Activated T-helper 1 cell treated with Interleukin-2 at 50 U/mL for 16 hours (primary cell): Measurements from ENCODE around the gene DTYMK.

Experiments used
- DNase-seq: peaks from one replicate; pipeline ENCODE4 v3.0.0-alpha.2; 2020; ENCODE audit warnings: low read depth

Gene DTYMK

DNA sequence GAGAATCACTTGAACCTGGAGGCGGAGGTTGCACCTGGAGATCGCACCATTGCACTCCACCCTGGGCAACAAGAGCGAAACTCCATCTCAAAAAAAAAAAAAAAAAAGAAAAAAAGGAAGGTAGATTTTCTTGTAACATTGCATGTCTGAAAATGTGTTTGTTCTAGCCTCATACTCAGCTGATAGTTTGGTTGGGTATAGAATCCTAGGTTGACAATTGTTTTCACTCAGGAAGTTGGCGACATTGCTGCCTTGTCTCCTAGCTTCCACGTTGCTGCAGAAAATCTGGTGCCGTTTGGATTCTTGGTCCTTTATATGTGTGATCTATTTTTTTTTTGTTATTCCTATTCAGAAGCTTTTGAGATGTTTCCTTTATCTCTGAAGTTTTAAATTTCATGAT lies 19.9 kb upstream of the DTYMK start:
- no peak for DNase-seq

DNA sequence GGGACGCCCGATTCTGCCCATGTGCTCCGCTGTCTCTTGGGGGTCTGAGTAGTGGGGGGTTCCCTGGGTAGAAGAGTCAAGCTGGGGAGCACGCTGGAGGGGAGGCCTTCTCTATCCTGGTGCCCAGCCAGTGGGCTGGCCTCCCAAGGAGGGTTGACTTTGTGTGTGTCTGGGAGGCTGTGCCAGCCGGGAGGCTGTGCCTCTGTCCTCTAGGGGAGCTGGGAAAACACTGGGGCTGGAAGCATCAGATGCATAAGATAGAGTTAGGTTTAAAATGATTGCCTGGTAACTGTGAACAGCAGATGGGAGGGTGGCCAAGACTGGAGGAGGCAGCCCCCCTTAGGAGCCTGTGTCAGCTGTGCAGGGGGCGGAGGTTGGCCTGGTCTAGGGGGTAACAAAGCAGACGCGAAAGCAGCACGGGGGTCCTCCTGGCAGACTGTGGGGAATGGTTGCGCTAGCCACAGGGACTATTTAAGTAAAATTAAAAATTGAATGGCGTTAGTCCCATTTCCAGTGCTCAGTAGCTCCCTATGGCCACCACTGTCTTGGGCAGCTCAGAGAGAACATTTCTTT lies 16.5 kb upstream of the DTYMK start:
- no peak for DNase-seq

DNA sequence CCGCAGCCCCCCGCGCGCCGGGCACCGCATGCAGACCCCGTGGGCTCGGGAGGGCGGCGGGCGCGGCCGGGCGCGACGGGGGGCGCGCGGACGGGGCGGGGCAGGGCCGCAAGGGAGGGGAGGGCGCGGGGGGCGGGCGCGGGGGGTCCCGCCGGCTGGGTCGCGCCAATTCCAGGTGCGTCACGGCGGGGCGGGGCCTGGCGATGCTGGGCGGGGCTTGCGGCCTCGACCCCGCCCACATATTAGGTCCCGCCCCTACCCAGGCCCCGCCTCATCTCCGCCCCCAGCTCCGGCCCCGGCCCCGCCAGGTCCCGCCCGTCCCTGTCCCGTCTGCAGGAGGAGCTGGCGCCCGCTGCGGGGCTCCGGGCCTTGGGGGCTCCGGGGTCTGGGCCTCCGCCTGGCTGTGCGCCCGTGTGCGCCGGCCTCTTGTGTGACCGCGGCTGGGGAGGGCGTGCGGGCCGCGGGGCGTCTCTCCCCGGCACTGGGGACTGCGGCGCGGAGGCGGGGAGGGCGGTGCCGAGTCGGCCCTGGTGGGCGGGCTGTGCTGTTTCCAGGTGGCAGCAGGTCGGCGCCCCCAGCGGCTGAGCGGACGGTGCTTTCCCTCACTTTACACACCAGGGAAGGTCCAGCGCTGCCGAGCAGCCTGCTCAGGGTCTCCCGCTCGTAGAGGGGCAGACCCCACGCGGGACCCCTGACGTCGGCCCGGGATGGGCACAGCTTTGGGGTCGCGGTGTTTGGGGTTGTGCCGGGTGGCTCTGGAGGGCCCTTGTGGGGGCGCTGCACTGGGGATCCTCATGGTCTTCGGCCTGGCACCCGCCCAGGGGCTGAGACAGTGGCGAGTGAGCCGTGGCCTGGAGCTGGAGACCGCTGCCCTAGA lies 15.8 kb upstream of the DTYMK start:
- DNase-seq, result peak; percentile 78

GRCh38 chr2:241701399-241702154 lies 15.0 kb upstream of the DTYMK start, which contains the start of gene ING5:
Gene ING5, plus strand, starts transcription at chr2:241702039. Its CDS starts 27 bp downstream, at chr2:241702066.
- peak; percentile 94 for DNase-seq

- no peak for DNase-seq
These were observed 14.5 kb upstream of the DTYMK start for GRCh38 chr2:241701149-241701398.

GRCh38 chr2:241695651-241696050 lies 9.0 kb upstream of the DTYMK start:
- DNase-seq, result no peak

DNA sequence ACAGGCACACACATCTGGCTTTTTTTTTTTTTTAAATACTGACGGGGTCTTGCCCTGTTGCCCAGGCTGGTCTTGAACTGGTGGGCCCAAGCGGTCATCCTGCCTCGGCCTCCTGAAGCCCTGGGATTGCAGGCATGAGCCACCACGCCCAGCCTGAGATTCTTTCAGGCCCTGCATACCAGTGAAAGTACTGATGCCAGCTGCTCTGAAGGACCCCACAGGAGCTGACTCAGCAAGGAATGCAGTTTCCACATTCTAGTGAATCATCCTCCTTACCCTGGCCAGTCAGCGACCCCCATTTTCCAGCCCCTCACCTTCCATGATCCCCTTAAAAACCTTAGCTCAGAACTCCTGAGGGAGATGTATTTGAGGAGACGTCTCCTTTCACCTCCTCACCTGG lies 5.8 kb upstream of the DTYMK start:
- no peak for DNase-seq

- DNase-seq, result no peak
These were observed 3.6 kb upstream of the DTYMK start for GRCh38 chr2:241690202-241690717.

DNA sequence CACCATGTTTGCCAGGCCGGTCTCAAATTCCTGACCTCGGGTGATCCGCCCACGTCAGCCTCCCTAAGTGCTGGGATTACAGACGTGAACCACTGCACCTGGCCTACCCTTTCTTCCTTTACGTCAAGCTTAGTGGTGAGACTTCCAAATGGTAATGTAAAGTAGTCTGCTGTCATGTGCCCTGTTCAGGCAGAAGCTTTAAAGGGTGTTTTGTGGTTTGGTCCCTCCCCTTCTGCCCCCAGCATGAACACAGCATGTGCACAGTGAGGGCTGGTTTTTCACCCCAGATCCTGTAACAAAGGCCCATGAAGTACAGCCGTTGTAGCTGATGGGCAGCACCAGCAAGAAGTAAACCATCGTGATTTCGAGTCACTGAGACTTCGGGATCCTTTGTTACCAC lies 2.7 kb upstream of the DTYMK start:
- DNase-seq, result peak; percentile 22

DNA sequence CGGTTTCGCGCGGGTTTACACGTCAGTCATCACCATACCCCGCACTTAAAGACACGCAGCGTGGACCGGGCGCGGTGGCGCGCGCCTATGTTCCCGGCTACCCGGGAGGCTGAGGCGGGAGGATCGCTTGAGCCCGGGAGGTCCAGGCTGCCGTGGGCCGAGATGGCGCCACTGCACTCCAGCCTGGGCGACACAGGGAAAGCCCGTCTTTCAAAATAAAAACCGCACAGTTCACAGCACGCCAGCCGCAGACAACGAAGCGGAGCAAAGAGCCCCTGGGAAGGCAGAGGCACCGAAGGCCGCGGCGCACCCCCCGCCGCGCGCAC lies 328 bp downstream of the DTYMK start:
- DNase-seq, result no peak

DNA sequence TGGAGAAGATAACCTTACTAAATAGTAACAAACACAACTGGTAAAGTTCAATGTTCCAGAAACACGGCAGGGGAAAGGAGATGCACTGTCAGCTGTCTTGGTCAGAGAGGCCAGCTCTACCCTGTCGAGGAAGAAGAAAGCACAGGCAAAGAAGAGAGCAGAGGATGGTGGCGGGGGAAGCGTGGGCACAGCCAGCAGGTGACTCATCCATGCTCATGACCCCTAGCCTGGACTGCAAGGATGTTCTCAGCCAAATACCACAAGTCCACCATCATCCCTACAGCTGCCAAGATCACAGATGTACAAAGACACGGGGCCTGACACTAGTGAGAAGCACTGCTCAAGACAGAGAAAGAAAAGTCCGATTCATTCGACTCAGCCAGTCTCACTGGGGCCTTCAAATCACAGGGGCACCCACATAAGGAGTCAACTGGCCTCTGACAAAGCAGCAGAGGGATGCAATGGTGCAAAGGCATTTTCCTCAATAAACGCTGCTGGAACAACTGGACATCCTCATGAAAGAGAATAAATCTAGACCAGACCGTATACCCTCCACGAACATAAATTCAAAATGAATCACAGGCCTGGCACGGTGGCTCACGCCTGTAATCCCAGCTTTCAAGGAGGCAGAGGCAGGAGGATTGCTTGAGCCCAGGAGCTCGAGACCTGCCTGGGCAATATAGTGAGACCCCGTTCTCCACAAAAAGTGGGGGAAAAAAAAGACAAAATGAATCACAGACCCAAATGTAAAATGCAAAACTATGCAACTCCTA lies 5.6 kb downstream of the DTYMK start:
- DNase-seq, result no peak

DNA sequence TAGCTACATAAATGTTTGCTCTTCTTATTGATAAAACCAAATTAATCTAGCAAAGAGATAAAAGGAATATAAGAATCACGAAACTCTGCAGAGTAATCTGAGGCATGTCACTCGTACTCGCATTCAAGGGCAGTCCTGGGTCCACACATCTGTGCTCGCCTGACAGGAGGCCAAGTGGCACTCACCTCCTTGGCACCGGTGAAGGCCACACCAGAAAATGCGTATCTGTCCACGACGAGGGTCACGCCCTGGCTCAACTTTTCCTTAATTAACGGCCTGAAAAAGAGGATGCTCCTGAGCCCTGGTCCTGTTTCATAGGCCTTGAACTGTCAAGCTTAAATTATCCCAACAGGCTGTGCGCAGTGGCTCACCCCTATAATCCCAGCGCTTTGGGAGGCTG lies 6.6 kb downstream of the DTYMK start:
- no peak for DNase-seq

DNA sequence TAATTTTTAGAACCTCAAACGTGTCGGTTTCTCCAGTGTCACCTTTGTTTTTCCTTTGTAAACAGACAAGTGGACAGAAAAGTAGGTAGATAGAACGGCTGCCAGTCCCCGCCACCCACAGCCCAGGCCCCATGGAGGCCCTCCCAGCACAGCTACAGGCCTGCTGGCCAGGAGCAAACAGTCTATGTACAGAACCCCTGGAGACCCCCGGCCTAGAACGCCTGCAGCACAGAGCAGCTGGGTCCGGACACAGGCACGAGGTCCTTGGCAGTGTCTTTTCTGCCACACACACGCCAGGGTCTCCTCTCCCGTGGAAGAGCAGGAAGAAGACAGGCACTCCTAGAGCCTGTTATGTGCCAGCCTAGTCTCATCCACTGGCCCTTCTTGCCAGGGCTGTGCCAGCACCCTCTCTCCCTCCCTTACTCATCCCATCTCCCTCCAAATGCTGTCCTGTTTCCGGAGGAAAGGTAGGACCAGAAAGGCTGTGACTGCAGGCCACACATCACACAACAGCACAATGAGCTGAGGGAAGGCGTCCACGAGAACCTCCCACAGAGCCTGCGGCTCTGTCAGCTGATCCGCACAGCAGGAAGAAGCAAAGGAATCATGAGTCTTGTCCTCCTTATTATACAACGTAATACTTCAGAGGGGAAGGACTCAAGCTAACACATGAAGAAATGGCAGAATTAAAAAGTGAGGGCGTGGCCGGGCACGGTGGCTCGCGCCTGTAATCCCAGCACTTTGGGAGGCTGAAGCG lies 7.7 kb downstream of the DTYMK start:
- no peak for DNase-seq

- no peak for DNase-seq
These were observed 8.3 kb downstream of the DTYMK start for GRCh38 chr2:241678307-241678706.

GRCh38 chr2:241677392-241677791 lies 9.2 kb downstream of the DTYMK start:
- no peak for DNase-seq

DNA sequence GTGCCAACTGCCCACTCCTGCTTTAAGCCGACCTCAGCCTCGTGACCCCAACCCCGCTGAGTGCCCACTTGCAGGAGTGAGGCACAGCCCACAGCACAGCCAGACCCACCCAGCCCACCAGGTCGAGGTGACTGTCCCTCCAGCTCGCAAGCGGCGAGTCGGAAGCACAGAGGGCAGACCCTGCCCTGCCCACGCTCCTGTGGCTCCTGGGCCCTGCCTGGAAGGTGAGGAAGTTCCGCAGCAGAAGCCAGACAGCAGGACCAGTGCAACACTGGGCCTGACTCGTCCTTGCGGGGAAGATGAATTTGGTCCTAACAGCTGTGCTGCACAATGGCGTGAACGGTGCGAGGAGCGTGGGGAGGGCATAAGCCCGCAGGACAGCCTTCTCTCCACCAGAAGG lies 9.9 kb downstream of the DTYMK start:
- DNase-seq, result no peak

DNA sequence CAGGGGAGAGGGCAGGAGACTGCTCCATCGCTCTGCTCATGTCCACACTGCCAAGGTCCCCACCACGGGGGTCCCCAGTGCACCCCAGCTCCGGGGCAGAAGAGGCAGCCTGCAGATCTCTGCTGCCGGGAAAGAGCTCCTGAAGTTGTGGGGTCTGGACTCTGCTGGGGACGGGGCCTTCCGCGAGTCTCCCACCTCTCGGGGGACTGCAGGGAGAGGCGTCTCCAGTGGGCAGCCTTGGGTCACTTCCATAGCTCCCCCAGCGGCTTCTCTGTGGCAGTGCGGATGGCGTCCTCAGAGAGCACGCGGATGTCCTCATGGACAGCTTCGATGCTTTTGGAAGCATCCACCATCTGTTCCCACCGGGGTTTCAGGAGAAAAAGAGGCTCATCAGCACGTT lies 10.7 kb downstream of the DTYMK start:
- DNase-seq, result no peak

DNA sequence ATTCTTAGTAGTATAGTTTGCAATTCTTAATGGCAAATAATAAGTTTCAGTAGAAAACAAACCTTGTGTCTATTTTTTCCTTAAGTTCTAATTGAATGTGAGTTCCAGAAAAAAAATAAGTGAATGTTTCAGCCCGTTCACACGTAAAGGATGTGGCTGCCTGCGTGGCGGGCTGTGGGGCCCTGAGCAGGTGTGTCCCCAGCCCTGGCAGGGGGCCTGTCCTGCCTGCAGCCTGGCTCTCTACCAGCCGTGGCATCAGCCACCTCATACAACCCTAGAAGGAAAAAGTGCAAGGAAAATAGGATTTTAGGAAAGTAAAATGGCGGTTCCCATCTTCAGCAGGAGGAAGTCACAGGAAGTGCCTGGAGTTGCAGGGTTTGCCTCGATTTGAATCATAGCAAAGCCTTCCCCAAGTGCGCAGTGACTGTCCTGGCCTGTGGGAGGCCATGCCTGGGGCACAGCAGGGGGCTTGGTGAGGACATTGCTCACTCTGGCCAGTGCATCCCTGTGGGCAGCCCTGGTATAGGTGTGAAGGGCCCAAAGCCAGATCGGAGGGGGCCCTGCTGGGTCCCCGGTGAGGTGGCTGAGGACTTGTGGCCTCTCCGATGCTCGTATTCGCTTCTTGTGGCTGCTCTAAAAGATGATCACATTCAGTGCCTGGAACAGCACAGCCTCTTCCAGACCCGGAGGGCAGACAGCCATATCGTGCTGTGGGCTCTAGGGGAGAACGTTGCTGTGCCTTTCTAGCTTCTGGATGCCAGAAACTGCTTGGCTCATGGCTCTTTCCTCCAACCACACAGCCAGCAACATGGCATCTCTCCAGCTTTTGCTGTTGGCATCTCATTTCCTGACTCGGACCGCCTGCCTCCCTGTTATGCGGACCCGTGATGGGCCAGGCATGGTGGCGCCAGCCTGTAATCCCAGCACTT lies 12.6 kb downstream of the DTYMK start:
- DNase-seq, result no peak

GRCh38 chr2:241673189-241673663 lies 13.4 kb downstream of the DTYMK start:
- no peak for DNase-seq
